GM21381 (cell line): ENCODE data around the gene TRAK1.

Experiments used
- ATAC-seq: cut with Tn5 transposase; IDR thresholded peaks from one replicate; pipeline ENCODE4 v1.9.1; 2021; ENCODE audit warnings: mild to moderate bottlenecking, moderate library complexity; ENCODE audit not compliant: unreplicated experiment

The TRAK1 gene

GRCh38 chr3:42198709-42199108, 107.6 kb downstream of the TRAK1 start:
- ATAC-seq: no peak

DNA sequence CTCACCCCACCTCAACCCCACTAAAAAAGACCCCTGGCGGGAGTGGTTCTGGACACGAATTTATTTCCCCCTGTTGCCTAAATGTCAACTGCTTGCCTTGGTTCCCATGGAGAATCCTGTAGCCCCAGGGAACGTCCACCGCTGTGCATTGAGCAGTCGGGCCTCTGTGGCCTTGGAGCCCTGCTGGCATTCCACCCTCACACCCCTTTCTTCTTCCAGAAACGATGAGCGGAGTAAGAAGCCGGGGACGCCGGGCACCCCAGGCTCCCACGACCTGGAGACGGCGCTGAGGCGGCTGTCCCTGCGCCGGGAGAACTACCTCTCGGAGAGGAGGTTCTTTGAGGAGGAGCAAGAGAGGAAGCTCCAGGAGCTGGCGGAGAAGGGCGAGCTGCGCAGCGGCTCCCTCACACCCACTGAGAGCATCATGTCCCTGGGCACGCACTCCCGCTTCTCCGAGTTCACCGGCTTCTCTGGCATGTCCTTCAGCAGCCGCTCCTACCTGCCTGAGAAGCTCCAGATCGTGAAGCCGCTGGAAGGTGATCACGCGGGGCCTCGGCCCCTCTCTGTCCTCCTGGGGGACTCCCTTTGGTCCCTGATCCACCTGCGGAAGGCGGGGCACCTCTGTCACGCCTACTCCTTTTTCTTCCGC, 111.2 kb downstream of the TRAK1 start:
- no peak for ATAC-seq

DNA sequence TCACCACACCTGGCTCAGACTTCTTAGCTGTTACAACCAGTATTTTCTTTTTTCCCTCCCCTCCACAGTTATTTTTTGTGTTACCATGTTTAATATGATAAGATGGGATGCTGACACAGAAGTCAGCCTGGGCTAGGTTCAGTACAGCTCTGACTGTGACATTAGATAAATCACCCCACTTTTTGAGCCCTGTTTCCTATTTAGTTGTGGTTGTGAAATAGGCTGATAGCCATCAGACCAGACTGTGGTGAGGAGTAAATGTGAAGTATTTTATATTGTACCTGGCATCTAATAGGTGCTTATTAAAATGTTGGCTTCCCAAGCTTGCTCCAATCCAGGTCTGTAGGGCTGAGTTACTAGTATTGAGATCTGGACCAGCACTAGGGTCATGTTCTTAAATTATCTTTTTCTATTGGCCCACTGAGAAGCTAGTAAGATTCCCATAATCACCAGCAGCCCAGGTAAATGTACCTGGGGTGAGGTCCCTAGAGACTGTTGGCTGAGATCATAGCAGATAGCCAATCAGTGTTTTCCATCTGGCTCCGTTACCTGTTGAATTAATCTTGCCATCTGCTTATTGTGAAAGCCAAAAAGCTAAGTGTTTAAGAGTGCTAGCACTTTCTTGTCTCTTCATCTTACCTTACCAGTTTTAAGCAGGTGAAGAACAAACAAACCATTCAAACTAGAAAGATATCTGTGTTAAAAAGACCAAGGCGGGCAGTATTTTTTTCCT, 113.9 kb downstream of the TRAK1 start:
- no peak for ATAC-seq

DNA sequence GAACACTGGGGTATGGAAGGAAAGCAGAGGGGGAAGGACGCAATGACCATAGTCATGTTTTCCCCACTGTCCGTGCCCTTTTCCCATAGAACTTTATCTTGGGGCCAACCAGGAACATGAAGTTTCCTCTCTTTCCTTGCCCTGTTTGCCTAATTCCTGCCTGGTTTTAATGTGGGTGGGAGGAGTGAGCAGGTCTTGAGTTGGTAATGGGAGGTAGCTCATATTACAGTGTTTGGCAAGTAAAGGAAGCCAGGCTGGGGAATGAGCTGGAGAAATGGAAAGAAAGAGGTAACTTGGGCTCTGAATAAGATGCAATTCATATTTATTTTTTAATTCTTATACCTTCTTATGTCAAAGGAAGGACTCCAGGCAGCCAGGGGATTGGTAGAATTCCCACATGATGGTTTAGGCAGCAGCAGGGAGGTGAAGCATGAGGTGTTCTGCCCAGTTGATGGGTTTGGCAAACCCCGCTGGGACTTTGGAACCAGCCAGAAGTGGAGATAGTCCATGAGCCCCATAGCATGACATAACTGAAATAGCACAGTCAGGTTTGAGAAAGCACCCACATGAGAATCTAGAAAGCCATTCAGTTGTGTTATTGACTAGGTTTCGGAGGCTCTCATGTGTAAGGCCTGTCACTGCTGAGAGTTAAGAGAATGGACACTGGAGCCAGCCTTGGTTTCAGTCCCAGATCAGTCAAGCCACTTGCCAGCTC, 114.8 kb downstream of the TRAK1 start:
- peak; percentile 91 for ATAC-seq

DNA sequence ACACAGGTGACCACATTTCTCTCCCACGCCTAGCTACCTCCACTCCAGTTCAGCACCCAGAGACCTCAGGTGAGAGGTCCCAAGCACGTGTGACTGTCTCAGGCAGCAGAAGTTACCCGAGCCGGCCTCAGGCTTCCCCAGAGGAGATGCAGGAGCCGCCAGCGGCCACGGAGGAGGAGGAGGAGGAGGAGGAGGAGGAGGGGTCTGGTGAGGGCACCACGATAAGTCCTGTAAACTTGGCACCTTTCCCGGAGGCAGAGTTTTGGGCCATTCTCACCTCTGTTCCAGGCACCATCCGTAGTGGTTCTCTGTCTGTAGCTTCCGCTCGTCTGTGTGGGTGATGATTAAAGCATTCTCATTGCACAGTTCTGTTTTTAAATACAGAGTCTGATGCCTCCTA, 118.8 kb downstream of the TRAK1 start:
- ATAC-seq: no peak

DNA sequence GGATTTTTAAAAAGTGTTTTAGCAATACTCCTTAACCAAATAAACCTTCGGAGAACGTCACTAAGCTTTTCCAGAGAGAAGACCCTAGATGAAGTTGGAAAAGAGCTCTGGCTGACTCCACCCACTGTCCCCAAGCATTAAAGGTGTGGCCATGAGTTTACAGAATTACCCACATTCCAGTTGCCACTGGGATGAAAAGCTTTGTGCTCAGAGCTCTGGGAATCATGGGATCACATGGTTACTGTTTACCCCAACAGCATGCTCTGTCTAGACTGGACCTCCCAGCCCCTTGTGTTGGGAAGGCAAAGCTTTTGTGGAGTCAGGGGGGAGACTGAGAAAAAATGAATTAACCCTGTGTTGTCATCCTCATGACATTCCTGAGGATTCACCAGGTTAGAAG, 119.6 kb downstream of the TRAK1 start:
- no peak for ATAC-seq

DNA sequence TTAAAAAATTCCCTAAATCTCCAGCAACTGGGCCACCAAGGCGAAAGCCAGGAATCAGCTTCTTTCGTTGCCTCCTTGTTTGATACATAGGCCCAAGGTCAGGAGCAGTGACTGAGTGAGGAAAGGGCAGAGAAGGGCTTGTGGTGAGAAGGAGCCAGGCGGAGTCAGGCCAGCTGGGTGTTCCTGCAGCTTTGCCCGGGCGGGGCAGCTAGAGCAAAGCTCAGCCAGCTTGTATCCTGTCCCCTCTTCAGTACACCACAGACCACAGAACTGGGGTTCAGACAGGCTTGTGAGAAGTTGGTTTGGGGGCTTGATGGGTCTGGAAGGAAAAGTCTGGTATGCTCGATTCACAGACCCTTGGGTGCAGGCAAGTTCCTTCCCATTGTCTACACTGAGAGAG, 122.3 kb downstream of the TRAK1 start:
- no peak for ATAC-seq

GRCh38 chr3:42214064-42214463, 122.9 kb downstream of the TRAK1 start:
- ATAC-seq: no peak

DNA sequence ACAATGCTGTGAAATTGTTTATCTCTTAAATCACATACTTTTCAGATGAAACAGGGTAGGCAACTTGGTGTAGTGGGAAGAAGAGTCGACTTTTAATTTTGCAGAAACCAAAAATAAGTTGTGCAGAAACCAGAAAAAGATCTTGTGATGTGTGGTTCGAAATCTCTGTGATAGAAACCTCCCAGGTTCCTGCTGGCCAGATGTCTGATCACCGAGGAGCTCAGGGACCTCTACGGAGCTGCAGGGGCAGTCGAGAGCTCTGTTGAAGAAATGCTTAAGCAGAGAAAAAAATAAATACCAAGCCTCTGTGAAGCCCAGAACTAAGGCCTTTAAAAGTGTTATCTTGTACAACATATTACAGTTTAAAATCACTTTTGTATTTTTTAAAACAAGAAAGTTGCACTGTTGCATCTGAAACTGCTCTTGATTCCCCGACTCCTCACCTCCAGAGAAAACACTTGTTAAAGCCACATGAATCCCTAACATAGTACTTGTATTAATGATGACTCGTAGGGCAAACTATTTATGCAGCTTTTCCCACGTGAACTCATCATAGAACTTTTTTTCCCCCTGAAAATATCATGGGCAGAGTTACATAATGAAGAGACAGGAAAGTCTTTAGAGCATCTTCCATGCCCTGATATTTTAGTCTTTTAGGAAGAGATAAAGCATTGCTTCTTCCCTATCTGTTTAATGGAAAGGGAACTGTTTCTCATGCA, 123.6 kb downstream of the TRAK1 start:
- no peak for ATAC-seq

GRCh38 chr3:42216302-42216701, 125.1 kb downstream of the TRAK1 start:
- ATAC-seq: peak; percentile 64

DNA sequence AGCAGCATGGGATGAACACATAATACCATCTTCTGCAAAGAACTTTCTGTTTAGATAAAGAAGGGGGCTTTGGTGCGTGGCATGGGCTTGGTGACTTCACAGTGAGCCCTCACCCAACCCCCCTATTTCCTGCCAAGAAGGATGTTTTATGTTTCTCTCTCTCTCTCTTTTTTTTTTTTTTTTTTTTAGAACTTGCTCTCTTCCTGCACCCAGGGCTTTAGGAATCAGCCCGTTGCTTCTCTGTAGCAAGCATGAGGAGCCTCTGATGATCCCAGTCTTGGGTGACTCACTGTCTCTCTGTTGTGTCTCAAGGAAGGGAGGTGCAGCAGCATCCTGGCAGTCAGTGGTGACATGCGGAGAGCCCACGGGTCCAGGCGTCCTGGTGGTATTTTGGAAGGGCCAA, 125.8 kb downstream of the TRAK1 start:
- ATAC-seq: no peak

DNA sequence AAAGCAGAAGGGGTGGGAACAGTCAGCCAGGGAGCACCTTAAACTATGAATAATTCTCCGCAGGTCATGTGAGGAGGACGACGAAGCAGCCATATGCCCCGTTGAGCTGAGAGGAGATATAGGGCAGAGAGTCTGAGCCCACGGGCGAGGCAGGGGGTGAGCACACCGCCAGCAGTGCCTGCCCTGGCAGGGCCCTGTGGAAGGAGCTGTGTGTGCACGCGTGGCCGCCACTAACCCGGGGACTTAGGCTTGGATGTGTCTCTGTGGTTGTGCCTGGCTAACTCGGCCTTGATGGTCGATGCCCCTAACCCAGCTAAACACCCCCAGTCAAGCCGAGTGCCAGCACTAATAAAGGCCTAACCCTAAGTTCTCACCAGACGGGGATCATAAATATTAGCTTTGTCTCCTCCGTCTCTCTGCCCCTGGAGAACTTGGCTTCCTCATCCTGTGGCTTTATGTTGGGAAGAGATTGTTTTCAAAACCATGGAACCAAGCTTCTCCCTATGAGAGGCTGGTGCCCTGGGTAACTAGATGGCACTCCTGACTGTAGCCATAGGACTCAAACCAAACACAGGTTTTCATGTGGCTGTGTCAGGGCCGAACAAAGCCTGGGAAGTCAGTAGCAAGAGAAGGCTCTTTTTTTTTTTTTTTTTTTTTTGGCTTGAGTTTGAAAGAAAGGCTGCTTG, 129.4 kb downstream of the TRAK1 start:
- no peak for ATAC-seq

DNA sequence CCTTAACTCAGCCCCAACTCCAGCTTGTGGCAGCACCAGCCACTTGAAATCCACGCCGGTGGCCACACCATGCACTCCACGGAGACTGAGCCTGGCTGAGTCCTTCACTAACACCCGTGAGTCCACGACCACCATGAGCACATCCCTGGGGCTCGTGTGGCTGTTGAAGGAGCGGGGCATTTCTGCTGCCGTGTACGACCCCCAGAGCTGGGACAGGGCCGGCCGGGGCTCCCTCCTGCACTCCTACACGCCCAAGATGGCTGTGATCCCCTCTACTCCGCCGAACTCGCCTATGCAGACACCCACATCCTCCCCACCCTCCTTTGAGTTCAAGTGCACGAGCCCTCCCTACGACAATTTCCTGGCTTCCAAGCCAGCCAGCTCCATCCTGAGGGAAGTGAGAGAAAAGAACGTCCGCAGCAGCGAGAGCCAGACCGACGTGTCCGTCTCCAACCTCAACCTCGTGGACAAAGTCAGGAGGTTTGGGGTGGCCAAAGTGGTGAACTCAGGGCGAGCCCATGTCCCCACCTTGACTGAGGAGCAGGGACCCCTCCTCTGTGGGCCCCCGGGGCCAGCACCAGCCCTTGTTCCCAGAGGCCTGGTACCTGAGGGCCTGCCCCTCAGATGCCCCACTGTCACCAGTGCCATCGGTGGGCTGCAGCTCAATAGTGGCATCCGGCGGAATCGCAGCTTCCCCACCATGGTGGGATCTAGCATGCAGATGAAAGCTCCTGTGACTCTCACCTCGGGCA, 132.0 kb downstream of the TRAK1 start:
- no peak for ATAC-seq

GRCh38 chr3:42224178-42224577, 133.0 kb downstream of the TRAK1 start:
- ATAC-seq: no peak

DNA sequence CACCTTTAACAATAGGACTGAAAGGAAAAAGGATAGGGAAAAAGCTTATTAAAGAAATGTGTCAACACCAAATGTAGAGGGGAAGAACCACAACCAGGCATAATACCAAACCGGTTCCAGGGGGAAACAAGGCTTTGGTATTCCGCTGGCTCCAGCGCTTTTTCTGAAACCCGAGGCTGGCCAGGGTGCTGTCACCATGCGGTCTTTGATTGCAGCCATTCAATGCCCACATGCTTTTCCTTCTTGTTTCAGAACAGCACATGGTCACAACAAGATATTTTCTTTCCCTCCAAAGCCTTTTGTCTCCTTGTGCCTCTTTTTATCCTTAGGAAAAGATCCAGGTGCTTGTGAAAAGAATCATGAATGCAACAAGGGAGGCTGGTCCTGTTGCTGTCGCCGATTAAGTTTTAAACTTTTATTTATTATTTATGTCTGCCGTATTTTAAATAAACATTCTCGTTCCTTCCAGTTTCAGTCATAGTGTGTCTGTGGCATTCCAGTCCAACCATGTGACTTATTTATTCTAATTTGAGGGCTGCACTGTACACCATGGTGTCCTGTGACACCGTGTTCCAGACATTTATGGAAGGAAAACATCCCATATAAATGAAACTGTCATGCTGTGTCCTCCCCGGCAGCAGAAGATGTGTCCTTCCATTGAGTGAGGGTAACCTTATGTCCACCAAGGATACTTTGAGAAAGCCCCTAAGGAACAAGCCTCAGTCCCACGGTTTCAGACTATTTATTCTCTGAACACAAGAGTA, 133.7 kb downstream of the TRAK1 start:
- ATAC-seq: no peak

GRCh38 chr3:42225486-42226363, 134.6 kb downstream of the TRAK1 start:
- ATAC-seq: no peak

DNA sequence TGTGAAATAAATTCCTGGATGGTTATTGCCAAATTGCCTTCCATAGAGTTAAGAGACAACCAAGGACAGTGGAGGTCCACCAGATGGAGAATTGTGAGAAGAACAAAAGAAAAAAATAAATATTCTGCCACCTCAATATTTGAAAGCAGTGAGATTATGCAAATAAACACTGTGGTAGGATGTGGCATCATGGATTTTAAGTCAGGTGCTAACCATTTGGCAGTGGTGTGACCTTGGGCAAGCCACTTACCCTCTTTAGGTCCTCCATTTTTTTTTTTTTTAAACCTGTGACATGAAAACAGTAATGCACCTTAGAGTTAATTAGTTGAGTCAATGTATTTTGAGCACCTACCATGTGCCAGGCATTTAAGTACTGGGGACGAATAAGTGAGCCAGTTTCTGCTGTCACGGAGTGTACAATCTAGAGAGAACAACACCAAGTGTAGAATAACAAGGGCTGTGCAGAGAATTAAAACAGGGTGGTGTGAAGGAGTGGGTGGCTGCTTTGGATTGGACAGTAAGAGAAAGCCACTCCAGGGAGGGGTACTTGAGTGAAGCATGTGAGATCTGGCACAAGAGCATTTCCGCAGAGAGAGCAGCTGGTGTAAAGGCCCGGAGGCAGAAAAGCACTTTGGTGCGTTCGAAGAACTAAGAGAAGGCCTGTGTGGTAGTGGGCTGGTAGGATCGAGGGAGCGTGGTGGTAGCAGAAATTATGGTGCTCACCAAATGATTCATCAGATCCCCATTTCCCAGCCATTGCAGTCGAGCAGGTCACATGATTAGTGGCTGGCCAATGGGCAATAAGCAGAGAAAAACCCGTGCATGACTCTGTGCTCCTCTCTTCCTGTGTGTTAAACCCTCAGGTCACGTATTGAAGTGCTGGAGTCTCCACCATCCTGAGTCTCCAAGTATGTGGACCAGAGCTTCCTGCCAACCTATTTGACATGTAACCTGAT, 135.6 kb downstream of the TRAK1 start:
- ATAC-seq: no peak
